H1 (cell line): ENCODE measurements around the gene CISH. TPM values are rescaled to one million over a fixed set of nuclear protein-coding genes. Genes with fewer than 3 reads are reported as not detected.

Experiments
- CREB1 ChIP-seq: IDR thresholded peaks from 2 replicates; pipeline ENCODE4 v1.6.1; 2012; ENCODE audit warnings: inconsistent platforms
- SP2 ChIP-seq: IDR thresholded peaks from 2 replicates; pipeline ENCODE4 v1.6.1; 2012; ENCODE audit warnings: mild to moderate bottlenecking, low read length, inconsistent platforms
- ZNF274 ChIP-seq: IDR thresholded peaks from 2 replicates; pipeline ENCODE4 v1.7.0; 2012; ENCODE audit warnings: low read length, borderline replicate concordance; ENCODE audit errors: extremely low read depth
- polyA plus RNA-seq, 7 experiments: library from polyadenylated mRNA; depleted of rRNA in 3 of 7; stranded (reverse) in 5 of 7; unstranded in 2 of 7; fragments of >200 nt in 5 of 7; fragments of 200-250 nt in 2 of 7; gene quantifications; 1 replicate in 5 of 7; 2 replicates in 1 of 7; 4 replicates in 1 of 7; pipeline versions ENCODE4 v1.2.1 to v1.2.3, GENCODE V29; 2011 to 2013; ENCODE audit warnings: missing spikeins in 2 of 7, mixed read lengths in 2 of 7
- total RNA-seq: library from RNA; stranded (reverse); fragmentation: NEBNext Ultra II Directional; extraction: Animal tissue kit (Norgen Biotek cat#: 25700); gene quantifications from 2 replicates; pipeline ENCODE4 v1.2.1, GENCODE V29; 2021
- TF ChIP-seq, protein P1 (sequence below), 3 experiments: IDR thresholded peaks; 1 replicate in 2 of 3; 2 replicates in 1 of 3; pipeline versions ENCODE4 v1.5.1 to v1.6.1; 2011; ENCODE audit warnings: low read length in 3 of 3, mild to moderate bottlenecking in 3 of 3, inconsistent platforms in 2 of 3, low read depth in 1 of 3, moderate library complexity in 1 of 3; ENCODE audit not compliant: insufficient read depth in 1 of 3; ENCODE audit errors: control extremely low read depth in 1 of 3
- TF ChIP-seq, protein P2 (sequence below): fragments of 300-600 bp; sonication (generic); IDR thresholded peaks from 2 replicates; pipeline ENCODE4 v1.7.1; 2012; ENCODE audit warnings: low read length, moderate library complexity, mild to moderate bottlenecking, inconsistent platforms; ENCODE audit not compliant: insufficient replicate concordance
- TF ChIP-seq, protein P3 (sequence below): IDR thresholded peaks from 2 replicates; pipeline ENCODE4 v1.6.1; 2011; ENCODE audit warnings: low read length, improper control_type of control experiment

The CISH gene
- total and polyA plus RNA-seq, 2 of the 8 experiments (the other 6 are each of a cell fraction or from before 2014, with no cell fraction given), result 1.9 to 2.2 TPM

DNA sequence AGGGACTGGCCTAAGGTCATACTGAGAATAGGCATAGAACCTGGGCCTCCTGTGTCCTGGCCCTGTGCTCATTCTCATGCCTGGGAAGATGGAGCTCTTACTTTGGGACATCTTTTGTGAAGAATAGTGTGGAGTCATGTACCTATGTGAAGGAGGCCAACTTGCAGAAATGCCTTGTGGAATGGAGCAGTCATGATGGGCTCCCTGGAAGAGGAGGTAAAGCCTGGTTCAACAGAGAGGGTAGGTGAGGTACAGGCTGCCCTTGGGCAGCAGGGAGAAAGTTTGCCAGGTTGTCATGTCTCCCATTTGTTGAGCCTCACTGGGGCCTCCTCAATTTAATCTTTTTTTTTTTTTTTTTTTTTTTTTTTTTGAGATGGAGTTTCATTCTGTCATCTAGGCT, 23.5 kb upstream of the CISH start (continued):
- TF ChIP-seq, protein P1, sequence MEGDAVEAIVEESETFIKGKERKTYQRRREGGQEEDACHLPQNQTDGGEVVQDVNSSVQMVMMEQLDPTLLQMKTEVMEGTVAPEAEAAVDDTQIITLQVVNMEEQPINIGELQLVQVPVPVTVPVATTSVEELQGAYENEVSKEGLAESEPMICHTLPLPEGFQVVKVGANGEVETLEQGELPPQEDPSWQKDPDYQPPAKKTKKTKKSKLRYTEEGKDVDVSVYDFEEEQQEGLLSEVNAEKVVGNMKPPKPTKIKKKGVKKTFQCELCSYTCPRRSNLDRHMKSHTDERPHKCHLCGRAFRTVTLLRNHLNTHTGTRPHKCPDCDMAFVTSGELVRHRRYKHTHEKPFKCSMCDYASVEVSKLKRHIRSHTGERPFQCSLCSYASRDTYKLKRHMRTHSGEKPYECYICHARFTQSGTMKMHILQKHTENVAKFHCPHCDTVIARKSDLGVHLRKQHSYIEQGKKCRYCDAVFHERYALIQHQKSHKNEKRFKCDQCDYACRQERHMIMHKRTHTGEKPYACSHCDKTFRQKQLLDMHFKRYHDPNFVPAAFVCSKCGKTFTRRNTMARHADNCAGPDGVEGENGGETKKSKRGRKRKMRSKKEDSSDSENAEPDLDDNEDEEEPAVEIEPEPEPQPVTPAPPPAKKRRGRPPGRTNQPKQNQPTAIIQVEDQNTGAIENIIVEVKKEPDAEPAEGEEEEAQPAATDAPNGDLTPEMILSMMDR (IDR thresholded peaks at IDR 0.05; ENCODE audit: control extremely low read depth in 1 of 3, insufficient read depth in 1 of 3, low read depth in 1 of 3, low read length in 3 of 3), result no peak
- TF ChIP-seq CREB1 (no peak), SP2 (no peak), ZNF274 (no peak)
- TF ChIP-seq, protein P2, sequence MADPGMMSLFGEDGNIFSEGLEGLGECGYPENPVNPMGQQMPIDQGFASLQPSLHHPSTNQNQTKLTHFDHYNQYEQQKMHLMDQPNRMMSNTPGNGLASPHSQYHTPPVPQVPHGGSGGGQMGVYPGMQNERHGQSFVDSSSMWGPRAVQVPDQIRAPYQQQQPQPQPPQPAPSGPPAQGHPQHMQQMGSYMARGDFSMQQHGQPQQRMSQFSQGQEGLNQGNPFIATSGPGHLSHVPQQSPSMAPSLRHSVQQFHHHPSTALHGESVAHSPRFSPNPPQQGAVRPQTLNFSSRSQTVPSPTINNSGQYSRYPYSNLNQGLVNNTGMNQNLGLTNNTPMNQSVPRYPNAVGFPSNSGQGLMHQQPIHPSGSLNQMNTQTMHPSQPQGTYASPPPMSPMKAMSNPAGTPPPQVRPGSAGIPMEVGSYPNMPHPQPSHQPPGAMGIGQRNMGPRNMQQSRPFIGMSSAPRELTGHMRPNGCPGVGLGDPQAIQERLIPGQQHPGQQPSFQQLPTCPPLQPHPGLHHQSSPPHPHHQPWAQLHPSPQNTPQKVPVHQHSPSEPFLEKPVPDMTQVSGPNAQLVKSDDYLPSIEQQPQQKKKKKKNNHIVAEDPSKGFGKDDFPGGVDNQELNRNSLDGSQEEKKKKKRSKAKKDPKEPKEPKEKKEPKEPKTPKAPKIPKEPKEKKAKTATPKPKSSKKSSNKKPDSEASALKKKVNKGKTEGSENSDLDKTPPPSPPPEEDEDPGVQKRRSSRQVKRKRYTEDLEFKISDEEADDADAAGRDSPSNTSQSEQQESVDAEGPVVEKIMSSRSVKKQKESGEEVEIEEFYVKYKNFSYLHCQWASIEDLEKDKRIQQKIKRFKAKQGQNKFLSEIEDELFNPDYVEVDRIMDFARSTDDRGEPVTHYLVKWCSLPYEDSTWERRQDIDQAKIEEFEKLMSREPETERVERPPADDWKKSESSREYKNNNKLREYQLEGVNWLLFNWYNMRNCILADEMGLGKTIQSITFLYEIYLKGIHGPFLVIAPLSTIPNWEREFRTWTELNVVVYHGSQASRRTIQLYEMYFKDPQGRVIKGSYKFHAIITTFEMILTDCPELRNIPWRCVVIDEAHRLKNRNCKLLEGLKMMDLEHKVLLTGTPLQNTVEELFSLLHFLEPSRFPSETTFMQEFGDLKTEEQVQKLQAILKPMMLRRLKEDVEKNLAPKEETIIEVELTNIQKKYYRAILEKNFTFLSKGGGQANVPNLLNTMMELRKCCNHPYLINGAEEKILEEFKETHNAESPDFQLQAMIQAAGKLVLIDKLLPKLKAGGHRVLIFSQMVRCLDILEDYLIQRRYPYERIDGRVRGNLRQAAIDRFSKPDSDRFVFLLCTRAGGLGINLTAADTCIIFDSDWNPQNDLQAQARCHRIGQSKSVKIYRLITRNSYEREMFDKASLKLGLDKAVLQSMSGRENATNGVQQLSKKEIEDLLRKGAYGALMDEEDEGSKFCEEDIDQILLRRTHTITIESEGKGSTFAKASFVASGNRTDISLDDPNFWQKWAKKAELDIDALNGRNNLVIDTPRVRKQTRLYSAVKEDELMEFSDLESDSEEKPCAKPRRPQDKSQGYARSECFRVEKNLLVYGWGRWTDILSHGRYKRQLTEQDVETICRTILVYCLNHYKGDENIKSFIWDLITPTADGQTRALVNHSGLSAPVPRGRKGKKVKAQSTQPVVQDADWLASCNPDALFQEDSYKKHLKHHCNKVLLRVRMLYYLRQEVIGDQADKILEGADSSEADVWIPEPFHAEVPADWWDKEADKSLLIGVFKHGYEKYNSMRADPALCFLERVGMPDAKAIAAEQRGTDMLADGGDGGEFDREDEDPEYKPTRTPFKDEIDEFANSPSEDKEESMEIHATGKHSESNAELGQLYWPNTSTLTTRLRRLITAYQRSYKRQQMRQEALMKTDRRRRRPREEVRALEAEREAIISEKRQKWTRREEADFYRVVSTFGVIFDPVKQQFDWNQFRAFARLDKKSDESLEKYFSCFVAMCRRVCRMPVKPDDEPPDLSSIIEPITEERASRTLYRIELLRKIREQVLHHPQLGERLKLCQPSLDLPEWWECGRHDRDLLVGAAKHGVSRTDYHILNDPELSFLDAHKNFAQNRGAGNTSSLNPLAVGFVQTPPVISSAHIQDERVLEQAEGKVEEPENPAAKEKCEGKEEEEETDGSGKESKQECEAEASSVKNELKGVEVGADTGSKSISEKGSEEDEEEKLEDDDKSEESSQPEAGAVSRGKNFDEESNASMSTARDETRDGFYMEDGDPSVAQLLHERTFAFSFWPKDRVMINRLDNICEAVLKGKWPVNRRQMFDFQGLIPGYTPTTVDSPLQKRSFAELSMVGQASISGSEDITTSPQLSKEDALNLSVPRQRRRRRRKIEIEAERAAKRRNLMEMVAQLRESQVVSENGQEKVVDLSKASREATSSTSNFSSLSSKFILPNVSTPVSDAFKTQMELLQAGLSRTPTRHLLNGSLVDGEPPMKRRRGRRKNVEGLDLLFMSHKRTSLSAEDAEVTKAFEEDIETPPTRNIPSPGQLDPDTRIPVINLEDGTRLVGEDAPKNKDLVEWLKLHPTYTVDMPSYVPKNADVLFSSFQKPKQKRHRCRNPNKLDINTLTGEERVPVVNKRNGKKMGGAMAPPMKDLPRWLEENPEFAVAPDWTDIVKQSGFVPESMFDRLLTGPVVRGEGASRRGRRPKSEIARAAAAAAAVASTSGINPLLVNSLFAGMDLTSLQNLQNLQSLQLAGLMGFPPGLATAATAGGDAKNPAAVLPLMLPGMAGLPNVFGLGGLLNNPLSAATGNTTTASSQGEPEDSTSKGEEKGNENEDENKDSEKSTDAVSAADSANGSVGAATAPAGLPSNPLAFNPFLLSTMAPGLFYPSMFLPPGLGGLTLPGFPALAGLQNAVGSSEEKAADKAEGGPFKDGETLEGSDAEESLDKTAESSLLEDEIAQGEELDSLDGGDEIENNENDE, result no peak
- TF ChIP-seq, protein P3, sequence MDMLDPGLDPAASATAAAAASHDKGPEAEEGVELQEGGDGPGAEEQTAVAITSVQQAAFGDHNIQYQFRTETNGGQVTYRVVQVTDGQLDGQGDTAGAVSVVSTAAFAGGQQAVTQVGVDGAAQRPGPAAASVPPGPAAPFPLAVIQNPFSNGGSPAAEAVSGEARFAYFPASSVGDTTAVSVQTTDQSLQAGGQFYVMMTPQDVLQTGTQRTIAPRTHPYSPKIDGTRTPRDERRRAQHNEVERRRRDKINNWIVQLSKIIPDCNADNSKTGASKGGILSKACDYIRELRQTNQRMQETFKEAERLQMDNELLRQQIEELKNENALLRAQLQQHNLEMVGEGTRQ, result no peak
